ENCODE results near the gene TMEM198. TPM values are rescaled to one million over a fixed set of nuclear protein-coding genes. Genes with fewer than 3 reads are reported as not detected.

TMEM198 gene
- total RNA-seq, 1 donor from 2014 or later: 3.4 TPM

DNA sequence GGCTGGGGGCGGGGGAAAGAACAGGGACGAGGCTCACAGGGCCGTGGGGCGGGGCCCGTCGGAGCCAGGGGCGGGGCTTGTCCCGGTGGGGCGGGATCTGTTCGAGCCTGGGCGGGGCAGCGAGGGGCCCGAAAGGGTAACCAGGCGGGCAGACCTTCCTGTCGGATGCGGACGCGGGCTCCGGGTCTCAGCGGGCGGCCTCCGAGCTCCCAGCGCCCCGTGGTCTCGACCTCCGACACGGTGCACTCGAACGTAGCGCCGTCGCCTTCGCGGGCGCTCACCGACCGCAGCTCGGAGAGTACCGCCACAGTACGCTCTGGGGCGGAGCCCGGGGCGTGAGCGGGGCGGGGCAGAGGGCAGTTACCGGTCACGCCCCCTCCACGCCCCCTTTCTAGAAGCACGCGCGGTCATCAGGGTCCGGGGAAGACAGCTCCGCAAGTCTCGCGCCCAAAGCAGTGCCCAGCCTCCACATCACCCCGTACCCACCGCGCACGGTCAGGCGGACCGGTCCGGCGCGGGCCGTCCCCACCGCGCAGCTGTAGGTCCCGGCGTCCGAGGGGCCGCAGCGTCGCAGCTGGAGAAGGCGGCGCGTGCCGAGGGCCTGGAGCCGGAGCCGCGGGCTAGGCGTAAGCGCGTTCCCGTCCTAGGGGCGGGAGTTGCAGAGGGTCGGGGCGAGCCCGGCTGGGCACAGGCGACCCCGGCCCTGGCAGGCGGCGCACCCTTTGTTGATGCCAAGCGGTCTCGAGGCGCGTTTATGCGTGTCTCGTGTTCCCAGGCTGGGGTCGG lies 8.7 kb downstream of the TMEM198 start:
- intact Hi-C loops (cut with micrococcal nuclease): loop anchor here (1.0 kb wide), 4 partner anchors 9 to 164 kb away; partner anchors contain the start of genes CHPF, GMPPA and STK11IP
- Mint-ChIP-seq H3K9me3 (no peaks in the 10 kb centered on the region), H3K36me3 (ENCODE audit: low read depth) (no peaks in the 10 kb centered on the region), H3K4me3 (peak overlapping the region; percentile 88), H3K27ac (peak overlapping the region; percentile 58), H3K27me3 (peaks cover 23% of the 10 kb centered on the region), H3K4me1 (peaks cover 5% of the 10 kb centered on the region)
- DNase-seq: peak; percentile 96

DNA sequence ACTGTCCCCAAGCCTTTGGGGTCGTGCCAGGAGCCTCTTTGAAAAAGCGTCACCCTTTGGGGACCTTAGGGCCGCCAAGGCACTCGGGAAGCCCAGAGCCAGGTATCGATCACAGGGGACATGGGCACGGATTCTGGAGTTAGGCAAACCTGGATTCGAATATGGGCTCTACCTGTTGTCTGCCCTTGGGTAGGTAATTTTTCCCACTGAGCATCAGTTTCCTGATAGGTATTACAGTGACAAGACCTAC lies 9.3 kb downstream of the TMEM198 start:
- Mint-ChIP-seq H3K9me3 (no peaks in the 10 kb centered on the region), H3K27me3 (peaks cover 23% of the 10 kb centered on the region), H3K27ac (no peak overlapping the region), H3K36me3 (ENCODE audit: low read depth) (no peaks in the 10 kb centered on the region), H3K4me3 (peak overlapping the region; percentile 51), H3K4me1 (peaks cover 5% of the 10 kb centered on the region)
- no peak for DNase-seq
- intact Hi-C loops (cut with micrococcal nuclease): no loop called here

DNA sequence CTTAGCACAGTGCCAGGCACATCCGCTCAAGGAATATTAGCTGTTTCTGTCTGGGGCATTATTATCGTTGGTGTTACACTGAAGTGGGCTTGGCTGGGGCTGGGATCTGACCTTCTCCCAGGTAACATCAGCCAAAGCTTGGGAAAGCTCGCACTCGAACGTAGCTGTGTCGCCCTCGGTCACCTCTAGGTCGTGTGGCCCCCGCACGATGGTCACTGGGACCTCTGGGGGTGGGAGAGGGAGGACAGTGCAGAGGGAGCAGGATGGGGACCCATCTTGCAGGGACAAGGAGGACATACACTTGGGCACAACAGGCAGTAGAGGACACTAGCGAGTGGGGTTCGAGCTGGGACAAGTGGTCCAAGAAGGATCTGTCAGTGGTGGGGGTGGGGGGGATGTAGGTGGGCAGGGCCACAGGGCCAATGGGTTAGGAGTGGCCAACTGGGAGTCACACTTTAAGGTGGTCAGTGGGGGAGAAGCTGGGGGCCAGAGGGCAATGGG lies 9.7 kb downstream of the TMEM198 start:
- no peaks in the 10 kb centered on the region for H3K36me3 Mint-ChIP-seq (ENCODE audit: low read depth)
- H3K9me3 Mint-ChIP-seq: no peaks in the 10 kb centered on the region
- H3K4me3 Mint-ChIP-seq: peak overlapping the region; percentile 51
- no peak overlapping the region for H3K27ac Mint-ChIP-seq
- intact Hi-C loops (cut with micrococcal nuclease): no loop called here
- H3K27me3 Mint-ChIP-seq: peaks cover 23% of the 10 kb centered on the region
- DNase-seq: no peak
- H3K4me1 Mint-ChIP-seq: peaks cover 5% of the 10 kb centered on the region

DNA sequence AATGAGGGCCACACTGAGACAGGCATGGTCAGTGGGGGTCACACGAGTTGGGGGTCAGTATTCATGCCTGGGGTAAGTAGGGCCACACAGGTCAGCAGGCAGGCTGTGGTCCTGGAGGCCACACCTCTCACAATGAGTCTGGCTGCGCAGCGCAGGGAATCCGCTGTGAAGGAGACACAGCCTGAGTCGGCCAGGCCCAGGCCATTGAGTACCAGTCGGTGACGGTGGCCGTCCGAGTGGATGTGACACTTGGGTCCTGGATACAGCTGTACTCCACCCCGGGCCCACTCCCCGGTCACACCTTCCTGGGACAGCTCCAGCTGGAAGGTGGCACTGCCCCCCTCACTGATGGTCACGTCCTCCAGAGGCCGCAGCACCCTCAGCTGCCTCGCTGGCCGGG lies 10.5 kb downstream of the TMEM198 start:
- Mint-ChIP-seq H3K4me1 (peaks cover 5% of the 10 kb centered on the region), H3K27ac (no peak overlapping the region), H3K27me3 (peaks cover 23% of the 10 kb centered on the region), H3K4me3 (no peak overlapping the region), H3K36me3 (ENCODE audit: low read depth) (no peaks in the 10 kb centered on the region), H3K9me3 (no peaks in the 10 kb centered on the region)
- intact Hi-C loops (cut with micrococcal nuclease): no loop called here
- DNase-seq: no peak

DNA sequence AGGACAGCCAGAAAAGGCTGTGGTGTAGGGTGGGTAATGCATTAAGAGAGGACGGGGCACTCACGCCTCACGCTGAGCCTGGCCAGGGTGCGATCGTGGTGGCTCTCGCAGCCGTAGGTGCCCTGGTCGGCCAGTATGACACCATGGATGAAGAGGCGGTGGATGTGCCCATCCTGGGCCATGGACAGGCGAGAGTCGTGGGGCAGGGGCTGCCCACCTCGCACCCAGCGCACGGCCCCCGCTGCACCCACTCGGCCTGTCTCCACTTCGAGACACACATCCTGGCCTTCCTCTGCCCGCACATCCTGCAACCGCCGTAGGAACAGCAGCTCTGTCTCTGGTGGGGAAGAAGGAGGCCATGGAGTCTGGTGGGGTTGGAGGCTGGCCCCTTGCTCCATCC lies 12.1 kb downstream of the TMEM198 start:
- Mint-ChIP-seq H3K36me3 (ENCODE audit: low read depth) (no peaks in the 10 kb centered on the region), H3K4me1 (peaks cover 5% of the 10 kb centered on the region), H3K27ac (no peak overlapping the region), H3K9me3 (no peaks in the 10 kb centered on the region), H3K27me3 (peaks cover 17% of the 10 kb centered on the region), H3K4me3 (no peak overlapping the region)
- intact Hi-C loops (cut with micrococcal nuclease): no loop called here
- DNase-seq: no peak

DNA sequence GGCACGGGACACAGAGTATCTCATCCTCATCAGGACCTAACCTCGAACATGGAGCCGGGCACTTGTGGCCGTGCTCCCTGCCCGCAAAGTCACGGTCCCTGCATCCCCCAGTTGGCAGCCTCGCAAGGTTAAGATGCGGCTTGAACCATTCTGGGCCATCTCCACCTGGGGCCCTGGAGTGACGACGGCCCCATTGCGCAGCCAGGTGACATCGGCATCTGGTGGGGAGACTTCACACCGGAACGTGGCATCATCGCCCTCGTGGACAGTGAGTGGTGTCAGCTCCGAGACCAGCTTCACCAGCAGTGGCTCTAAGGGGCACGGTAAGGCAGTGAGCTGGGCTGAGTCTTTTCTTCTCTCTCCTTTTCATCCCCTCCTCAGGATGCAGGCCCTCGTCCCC lies 12.6 kb downstream of the TMEM198 start:
- no peak overlapping the region for H3K27ac Mint-ChIP-seq
- intact Hi-C loops (cut with micrococcal nuclease): no loop called here

DNA sequence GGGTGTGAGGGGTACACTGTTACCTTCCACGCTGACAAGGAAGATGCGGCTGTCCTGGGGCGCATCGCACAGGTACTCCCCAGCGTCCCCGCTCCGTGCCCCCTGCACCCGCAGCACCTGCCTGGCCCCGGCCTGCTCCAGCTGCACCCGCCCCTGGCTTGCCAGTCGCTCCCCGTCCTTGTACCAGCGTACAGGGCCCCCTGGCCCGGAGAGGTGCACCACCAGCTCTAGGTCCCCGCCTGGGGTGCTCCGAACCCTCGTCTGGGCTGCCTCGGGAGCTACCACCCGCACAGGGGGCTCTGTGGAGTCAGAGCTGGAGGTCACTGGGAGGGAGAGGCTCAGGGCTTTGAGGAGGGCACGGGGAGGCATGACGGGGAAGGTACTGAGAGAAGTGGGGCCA lies 13.5 kb downstream of the TMEM198 start:
- Mint-ChIP-seq H3K36me3 (ENCODE audit: low read depth) (no peaks in the 10 kb centered on the region), H3K27me3 (peaks cover 11% of the 10 kb centered on the region), H3K4me3 (no peak overlapping the region), H3K27ac (no peak overlapping the region), H3K9me3 (no peaks in the 10 kb centered on the region), H3K4me1 (no peaks in the 10 kb centered on the region)
- intact Hi-C loops (cut with micrococcal nuclease): no loop called here
- no peak for DNase-seq

More for the DNA sequence above, 12.6 kb downstream of the TMEM198 start:
- Mint-ChIP-seq H3K4me1 (peaks cover 5% of the 10 kb centered on the region), H3K4me3 (no peak overlapping the region), H3K9me3 (no peaks in the 10 kb centered on the region), H3K36me3 (ENCODE audit: low read depth) (no peaks in the 10 kb centered on the region), H3K27me3 (peaks cover 15% of the 10 kb centered on the region)
- no peak for DNase-seq

DNA sequence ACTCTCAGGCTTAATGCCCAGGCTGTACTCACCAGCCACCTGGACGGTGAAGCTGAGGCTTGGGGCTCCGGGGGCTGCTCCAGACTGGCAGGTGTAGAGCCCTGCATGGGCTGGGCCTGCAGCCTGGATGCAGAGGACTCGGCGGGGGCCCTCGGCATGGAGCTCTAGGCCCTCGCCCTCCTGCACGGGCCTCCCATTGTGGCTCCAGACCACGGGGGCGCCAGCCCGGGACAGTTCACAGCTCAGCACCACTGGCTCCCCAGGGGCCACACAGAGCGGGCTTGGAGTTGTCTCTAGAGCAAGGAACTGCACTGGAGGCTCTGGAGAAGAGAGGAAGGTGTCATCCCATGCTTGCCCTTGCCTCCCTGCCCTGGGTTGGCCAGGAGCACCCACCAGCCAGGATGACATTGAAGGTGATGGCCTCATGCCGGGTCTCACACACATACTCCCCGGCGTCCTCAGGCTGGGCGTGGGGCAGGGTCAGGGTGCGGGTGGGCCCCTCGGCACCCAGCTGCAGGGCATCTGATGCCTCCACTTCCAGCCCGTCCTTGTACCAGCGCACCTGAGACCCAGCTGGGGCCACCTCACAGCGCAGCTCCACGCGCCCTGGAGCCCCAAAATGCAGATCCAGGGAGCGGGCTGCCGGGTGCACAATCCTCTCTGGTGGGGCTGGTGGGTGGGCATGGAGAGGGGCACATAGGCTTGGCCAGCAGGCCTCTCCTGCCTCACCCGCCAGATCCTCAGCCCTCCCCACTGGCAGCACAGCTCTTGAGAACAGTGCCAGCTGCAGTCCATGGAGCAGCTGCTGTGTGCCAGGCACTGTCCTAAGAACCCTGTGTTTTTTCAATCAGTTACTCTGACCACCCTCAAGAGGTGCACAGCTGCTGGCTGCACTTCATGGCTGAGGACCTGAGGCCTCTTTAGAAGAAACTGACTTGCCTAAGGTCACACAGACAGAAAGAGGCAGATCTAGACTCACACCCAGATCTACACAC lies 14.3 kb downstream of the TMEM198 start:
- H3K9me3 Mint-ChIP-seq: no peaks in the 10 kb centered on the region
- no peak overlapping the region for H3K27ac Mint-ChIP-seq
- no peaks in the 10 kb centered on the region for H3K4me1 Mint-ChIP-seq
- intact Hi-C loops (cut with micrococcal nuclease): no loop called here
- no peak overlapping the region for H3K4me3 Mint-ChIP-seq
- no peaks in the 10 kb centered on the region for H3K36me3 Mint-ChIP-seq (ENCODE audit: low read depth)
- peaks cover 11% of the 10 kb centered on the region for H3K27me3 Mint-ChIP-seq
- no peak for DNase-seq

DNA sequence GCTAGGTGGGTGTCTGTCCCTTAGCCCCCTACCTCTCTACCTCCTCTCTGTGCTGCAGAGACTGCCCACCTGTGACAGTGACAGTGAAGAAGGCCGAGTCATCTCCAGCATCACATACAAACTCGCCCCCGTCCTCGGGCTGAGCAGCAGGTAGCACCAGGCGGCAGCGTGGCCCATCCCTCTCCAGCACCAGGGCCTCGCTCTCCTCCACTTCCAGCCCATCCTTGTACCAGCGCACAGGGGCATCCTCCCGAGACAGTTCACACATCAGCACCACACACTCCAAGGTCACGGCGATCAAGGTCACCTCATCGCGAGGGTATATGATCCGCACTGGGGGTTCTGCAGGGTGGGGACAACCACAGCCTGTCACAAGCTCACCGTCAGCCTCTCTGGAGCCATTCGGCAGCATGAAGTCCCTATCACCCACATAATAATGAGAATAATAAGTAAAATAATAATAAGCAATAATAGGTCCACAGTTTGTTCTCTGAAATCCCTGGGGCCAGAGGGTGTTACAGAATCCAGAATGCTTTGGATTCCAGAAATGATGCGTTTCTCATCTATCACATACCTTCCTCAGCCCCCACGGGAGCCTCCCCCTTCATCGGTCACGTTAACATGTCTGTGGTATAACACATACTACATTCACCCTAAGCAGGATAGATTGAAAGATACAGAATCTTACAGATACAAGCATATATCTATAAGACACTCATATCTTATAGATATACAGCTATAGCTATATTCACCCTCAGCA lies 15.5 kb downstream of the TMEM198 start:
- no peak overlapping the region for H3K27ac Mint-ChIP-seq
- H3K9me3 Mint-ChIP-seq: no peaks in the 10 kb centered on the region
- H3K36me3 Mint-ChIP-seq (ENCODE audit: low read depth): no peaks in the 10 kb centered on the region
- no peak overlapping the region for H3K4me3 Mint-ChIP-seq
- no peak for DNase-seq
- intact Hi-C loops (cut with micrococcal nuclease): no loop called here
- H3K4me1 Mint-ChIP-seq: no peaks in the 10 kb centered on the region
- peaks cover 1% of the 10 kb centered on the region for H3K27me3 Mint-ChIP-seq

DNA sequence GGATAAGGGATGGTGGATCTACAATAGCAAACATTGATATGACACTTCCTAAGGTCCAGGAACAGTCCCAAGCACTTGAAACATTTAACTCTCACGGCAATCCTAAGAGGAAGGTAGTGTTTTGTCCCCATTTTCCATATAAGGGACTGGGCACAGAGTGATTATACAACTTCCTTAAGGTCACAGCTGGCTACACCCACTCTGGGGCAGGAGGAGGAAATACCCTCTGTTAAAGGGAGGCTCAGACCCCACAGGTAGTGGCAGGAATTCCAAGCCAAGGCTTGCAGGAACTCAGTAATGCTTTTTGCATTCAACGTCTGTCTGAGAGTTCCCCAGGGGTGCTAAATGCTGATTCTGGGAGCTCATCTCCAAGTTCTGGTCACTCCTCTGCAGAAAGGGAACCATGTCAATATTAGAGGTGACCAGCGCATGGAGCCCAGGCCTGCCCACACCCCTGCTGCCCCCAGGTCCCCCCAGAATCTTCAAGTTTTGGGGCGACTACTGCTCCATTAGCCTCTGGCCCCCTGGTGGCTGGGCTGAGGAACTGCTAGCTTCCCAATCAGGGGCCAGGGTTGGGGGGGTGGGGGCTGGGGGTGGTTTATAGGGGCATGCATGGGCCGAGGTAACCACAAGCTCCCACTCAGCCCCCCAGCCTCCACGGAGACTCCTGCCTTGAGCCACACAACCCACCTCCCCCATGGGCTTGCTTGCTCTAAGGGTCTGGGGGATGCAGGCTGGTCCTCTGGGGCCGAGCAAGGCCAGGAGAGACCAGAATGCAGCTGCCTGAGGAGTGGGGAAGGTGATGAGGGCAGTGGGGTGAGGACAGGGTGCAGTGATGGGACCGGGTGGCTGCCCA lies 16.4 kb downstream of the TMEM198 start:
- no peak overlapping the region for H3K4me3 Mint-ChIP-seq
- H3K9me3 Mint-ChIP-seq: no peaks in the 10 kb centered on the region
- no peaks in the 10 kb centered on the region for H3K4me1 Mint-ChIP-seq
- no peaks in the 10 kb centered on the region for H3K36me3 Mint-ChIP-seq (ENCODE audit: low read depth)
- no peak overlapping the region for H3K27ac Mint-ChIP-seq
- intact Hi-C loops (cut with micrococcal nuclease): no loop called here
- H3K27me3 Mint-ChIP-seq: peaks cover 3% of the 10 kb centered on the region
- peak; percentile 72 for DNase-seq

DNA sequence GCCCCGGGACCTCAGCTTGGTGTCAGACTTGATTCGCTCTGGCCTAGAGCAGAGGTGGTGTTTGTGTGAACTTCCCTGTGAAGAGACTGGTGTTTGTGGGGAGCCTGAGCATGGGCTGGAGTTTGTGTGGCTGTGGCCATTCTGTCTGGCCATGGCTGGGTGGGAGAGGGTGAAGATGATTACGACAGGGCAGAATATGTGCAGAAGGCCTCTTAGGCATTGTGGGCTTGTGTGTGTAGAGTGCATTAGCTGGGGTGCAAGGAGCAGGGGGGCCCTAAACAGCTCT lies 17.0 kb downstream of the TMEM198 start:
- intact Hi-C loops (cut with micrococcal nuclease): no loop called here
- H3K4me1 Mint-ChIP-seq: no peaks in the 10 kb centered on the region

DNA sequence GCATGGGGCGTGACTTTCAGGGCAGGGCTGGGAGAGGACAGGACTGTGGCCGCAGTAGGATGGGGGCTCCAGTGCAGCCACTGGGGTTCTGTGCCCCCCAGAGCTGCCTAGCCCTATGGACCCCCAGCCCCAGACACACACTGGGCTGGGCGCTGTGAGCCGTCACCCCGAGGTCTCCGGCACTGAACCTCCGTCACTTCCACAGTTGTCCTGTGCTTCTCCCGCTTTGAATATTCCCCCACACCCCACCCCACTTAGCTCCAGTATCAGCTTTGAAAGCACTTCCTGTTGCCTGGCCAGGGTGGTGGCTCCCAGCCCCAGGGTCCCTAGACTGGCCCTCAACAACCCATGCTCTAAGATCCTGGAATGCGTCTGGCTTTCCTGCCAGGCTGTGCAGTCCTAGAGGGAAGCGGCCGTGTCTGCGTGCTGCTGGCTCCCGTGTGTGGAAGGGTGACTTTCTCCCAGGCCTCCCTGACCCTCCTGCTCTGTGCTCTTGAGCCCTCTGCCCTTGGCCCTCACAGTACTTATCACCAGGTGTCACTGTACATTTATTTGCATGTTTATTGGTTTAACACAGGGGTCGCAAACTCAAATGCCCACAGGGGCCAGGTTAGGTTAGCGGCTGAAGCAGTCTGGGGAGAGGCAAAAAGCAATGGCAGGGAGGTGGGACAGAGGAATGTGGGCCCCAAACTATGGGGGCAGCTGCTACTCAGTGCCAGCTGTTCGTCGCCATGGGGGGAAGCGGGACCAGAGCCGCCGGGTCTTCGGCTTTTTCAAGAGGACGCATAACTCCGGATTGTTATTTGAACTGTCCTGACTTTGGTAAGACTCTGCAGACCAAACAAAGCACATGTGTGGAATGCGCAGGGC lies 17.6 kb downstream of the TMEM198 start:
- peaks cover 3% of the 10 kb centered on the region for H3K27me3 Mint-ChIP-seq
- no peak for DNase-seq
- intact Hi-C loops (cut with micrococcal nuclease): no loop called here
- H3K27ac Mint-ChIP-seq: no peak overlapping the region
- H3K36me3 Mint-ChIP-seq (ENCODE audit: low read depth): no peaks in the 10 kb centered on the region
- no peaks in the 10 kb centered on the region for H3K4me1 Mint-ChIP-seq
- H3K4me3 Mint-ChIP-seq: no peak overlapping the region
- H3K9me3 Mint-ChIP-seq: no peaks in the 10 kb centered on the region

More for the DNA sequence above, 17.0 kb downstream of the TMEM198 start:
- no peak for DNase-seq
- H3K27me3 Mint-ChIP-seq: peaks cover 3% of the 10 kb centered on the region
- no peaks in the 10 kb centered on the region for H3K36me3 Mint-ChIP-seq (ENCODE audit: low read depth)
- no peaks in the 10 kb centered on the region for H3K9me3 Mint-ChIP-seq
- H3K4me3 Mint-ChIP-seq: no peak overlapping the region
- H3K27ac Mint-ChIP-seq: no peak overlapping the region

All from activated CD4-positive, alpha-beta T cell treated with anti-CD3 and anti-CD28 coated beads, Interleukin-2, amount 10 ng/mL, durations not matched to agents 24 days and 14 days (primary cell).